GM19035 (cell line): ENCODE data around the gene FAM174C.
"Not testable (repeated sequence)": the region's sequence is repeated elsewhere in the genome, so short reads cannot be mapped to it uniquely, and the experiment has no call there.

ENCODE experiments used
- ATAC-seq: cut with Tn5 transposase; IDR thresholded peaks from one replicate; pipeline ENCODE4 v1.9.1; 2021; ENCODE audit not compliant: unreplicated experiment

FAM174C gene

DNA sequence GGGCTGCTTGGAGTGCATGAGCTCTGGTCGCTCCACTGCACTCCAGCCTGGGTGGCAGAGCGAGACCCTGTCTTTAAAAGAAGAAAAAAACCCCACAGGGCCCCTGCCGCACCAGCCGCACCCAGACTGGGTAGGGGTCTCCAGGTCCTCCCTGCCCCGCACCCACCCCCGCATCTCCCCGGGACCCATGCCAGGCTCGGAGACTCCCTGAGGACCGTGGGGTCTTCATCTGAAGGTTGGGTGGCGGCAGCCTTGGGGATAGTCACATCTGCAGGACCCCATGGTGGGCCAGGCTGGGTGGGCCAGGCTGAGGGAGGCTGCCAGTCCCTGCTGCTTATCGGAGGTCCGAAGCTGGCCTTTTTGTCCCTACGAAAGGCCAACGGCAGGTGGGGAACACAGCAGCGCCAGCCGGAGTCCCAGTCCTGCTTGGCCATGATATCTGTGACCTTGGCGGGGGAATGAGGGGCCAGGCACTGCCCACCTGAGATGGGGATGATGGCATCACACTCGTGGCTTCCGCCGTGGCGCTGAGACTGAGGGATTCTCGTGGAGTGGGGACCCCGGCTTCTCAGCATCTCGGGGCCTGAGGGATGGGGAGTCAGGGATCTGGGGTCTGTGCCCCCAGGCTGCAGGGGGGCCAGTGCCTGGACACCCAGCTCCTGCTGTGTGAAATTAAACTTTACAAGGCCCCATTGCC lies 21.4 kb downstream of the FAM174C start:
- no peak for ATAC-seq

DNA sequence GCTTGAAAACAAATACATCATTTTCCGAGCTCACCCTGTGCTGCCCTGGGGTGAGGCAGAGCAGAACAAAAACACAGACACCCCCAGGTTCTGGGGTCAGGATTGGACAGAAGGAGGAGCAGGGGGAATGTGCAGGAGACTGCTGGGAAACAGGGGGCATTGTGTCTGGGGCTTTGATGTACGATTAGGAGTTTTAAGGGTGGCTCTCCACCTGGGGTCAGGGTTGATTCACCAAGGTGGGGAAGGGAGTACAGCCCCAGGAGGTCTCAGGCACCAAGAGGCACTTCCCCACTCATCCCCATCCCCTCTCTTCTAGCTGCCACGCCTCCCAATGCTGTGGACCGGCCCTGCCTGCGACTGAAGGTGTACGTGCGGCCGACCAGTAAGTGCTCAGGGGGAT lies 22.9 kb downstream of the FAM174C start:
- no peak for ATAC-seq

DNA sequence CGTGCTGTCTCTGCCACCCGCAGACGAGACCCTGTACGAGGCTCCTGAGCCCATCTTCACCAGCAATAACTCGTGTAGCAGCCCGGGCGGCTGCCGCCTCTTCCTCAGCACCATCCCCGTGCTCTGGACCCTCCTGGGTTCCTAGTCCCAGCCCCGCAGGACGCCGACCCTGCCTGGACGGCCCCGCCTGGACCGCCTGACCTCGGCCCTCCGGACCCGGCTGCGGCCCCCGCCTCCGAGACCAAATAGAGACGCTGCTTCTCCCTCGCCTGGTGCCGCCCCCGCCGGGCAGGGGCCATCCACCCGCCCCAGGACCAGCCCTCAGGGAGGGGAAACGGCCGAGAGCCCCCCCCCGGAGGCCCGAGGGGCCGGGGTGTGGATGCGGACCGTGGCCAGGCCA lies 24.5 kb downstream of the FAM174C start:
- ATAC-seq: no peak

DNA sequence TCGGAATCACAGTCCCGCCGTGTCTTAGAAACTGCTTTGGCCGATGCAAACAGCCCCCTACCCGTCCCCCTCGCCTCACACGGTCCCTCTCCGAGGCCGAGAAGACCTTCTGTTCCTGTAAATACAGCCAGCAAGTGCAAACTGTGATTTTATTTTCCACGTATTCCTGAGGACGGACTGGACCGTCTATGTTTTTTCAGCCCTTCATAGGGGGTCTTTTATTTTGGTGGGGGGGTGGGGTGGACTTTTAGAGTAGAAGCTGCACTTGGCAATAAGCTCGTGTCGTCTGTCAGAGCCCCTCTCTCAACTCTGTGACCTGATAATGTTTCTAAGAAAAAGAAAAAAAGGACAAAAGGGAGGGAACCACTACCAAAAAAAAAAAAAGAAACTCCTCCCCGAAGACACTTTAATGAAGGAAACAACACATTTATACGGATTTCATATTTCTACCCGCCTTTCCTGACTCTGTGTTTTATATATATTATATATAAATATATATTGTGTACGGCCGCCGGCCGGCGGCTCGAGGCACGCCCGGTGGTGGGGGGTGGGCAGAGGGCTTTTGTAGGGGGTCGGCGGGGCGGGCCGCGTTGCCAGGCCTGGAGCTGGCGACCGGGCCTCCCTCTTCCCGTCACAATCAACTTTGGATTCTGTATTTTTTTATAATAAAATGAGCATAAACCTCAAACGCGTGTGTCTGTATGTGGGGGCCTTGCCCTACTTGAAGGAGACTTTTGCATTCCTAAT lies 25.6 kb downstream of the FAM174C start:
- no peak for ATAC-seq

DNA sequence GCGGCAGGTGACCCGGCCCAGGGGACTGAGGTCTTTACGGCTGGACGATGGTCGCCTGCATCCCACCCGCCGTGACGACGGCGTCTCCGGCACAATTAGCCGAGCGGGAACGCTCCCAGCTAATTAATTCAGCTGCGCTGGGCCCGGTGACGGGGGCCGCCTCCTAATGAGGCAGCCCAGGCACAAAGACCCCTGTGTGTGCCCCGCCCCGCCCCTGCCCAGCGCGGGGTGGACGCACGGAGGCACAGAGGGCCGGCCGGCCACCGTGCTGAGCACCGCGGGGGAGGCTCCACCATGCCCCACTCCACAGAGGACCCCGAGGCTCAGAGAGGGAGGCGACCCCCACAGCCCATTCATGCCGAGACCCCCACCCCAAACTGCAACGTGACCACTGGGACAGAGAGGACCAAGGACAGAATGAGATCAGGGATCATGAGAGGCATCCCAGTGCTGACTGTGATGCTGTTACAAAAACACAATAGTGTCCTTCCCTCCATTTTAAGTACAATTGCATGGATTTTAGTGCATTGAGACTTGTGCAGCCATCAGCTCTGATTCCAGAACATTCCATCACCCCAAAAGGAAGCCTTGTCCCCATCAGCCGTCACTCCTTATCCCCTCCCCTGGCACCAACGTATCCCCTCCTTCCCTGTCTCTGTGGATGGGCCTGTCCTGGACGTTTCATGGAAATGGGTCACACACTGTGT lies 27.4 kb downstream of the FAM174C start:
- no peak for ATAC-seq

DNA sequence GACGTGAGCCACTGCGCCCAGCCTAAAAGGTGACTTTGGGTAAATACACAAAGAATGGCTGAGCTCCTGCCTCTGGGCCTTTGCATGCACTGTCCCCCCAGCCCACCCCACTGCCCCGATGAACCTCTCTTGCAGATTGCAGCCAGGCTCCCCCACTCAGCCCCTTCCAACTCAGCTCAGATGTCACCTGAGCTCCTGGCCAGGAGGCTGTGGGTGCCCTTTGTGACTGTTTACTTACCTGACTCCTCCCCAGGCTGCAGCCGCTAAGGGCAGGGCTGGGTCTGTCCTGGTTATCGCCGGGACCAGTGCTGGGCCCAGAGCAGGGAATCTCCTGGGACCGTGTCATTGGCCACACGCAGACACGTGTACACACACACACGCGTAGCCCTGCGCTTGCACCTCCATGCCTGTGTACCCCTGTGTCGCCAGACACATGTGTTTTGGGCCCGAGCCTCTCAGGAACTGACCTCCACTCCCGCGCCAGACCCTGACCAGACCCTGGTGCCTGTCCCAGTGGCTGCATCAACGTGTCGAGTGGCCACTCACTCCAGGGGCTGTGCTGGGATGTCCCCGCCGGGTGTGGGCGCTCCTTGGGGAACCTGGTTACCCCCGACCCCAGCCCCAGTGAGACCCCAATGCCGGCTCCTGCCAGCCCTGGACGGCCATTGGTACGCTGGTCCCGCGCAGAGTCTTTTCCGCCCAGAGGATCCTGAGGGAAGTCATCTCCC lies 29.0 kb downstream of the FAM174C start:
- ATAC-seq: no peak

DNA sequence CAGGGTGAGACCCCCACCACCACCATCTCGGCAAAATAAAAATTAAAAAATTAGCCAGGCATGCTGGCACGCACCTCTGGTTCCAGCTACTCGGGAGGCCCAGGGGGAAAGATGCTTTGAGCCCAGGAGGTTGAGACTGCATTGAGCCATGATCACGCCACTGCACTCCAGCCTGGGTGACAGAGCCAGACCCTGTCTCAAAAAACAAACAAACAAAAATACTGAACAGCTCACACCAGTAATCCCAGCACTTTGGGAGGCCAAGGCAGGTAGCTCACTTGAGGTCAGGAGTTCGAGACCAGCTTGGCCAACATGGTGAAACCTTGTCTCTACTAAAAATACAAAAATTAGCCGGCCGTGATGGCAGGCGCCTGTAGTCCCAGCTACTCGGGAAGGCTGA lies 30.0 kb downstream of the FAM174C start:
- ATAC-seq: not testable (repeated sequence)

DNA sequence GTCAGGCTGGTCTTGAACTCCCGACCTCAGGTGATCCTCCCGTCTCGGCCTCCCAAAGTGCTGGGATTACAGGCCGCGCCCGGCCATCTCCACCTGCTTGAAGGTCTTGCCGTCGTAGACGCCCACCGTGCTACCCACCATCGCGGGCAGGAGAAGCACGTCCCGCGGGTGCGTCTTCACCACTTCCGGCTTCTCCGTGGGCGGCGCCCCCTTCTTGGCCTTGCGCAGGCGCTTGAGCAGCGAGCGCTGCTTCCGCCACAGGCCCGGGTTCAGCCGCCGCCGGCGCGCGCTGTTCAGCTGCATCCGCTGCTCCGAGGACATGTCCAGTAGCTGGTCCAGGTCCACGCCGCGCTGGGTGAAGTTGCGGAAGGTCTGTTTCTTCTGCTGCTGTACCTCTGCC lies 32.0 kb downstream of the FAM174C start:
- no peak for ATAC-seq

DNA sequence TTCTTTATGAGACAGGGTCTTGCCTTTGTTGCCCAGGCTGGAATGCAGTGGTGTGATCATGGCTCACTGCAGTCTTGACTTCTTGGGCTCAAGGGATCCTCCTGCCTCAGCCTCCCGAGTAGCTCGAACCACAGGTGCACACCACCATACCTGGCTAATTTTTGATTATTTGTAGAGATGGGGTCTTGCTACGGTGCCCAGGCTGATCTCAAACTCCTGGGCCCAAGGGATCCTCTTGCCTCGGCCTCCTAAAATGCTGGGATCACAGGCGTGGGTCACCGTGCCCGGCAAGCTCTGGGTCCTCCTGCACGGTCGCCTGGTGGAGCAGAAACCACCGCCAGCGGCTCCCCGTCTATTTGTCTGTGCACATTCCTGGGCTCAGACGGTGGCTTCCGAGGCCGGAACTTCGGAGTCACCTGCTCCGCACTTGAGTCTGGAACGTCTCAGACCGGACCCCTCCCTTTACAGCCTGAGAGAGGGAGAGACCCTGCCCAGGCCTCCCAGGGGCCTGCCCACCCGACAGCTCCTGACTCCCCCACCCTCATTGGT lies 32.5 kb downstream of the FAM174C start:
- ATAC-seq: no peak

DNA sequence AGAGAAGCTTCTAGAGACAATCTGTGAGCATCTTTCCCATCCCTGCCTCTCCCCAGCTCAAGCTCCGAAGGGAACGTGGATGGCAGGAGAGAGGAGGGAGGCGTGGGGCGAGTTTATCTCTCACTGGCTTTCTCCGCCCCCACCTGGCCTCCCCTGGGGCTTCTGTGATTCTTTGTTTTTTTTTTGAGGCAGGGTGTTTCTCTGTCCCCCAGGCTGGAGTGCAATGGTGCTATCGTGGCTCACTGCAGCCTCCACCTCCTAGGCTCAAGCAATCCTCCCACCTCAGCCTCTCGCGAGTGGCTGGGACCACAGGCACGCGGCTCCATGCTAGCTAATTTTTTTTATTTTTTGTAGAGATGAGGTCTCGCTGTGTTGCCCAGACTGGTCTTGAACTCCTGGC lies 33.4 kb downstream of the FAM174C start:
- no peak for ATAC-seq

DNA sequence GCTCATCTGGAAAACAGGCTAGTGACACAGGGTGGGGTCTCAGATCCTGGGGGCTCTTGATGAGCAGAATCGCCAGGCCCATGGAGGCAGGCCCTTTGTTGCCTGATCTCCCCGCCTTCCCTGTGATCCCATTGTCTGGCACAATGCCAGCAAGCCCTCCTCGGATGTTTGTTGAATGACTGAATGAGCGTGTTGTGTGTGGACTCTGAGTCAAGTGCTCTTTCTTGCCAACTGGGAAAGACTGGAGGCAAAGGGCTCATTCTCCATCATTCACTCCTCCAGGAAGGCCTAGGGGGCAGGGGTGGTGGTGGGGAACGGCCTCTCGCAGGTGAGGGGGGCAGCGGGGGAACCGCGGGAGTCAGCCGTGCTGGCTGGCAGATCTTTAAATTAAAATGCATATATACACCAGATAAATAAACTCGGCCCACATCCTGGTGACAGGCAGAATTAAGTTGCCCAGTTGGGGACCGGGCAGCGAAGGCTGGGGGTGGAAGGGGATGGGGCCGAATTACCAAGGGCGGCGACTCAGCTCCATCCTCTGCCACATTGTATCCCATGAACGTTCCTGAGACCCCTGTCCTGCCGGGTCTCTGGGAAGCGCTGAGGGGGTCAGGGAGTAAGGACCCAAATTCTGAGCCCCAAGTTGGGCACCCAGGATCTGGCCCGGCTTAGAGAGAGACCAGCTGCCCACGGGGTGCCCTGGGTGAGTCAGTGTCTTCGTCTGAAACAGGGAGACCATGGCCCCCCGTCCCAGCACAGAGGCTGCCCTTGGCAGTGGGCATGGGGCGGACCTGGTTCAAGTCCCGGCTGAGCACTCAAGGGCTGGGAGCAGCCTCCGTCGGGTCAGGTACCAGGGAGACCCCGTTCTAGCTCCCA lies 34.9 kb downstream of the FAM174C start:
- ATAC-seq: no peak

DNA sequence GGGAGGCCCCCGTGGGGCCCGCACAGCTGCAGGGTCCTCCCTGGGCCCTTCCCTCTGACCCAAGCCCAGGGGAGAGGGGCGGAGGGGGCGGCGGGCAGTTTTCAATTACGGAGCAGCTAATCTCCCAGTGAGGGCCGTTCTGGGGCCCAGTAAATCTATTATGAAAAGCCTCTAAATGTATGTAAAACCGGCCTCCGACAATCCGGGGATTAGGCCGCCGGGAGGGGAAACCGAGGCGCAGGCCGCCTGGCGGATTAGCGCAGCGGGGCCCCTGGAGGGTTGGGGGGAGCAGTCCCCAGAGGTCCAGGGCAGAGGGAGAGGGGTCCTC lies 35.5 kb downstream of the FAM174C start:
- no peak for ATAC-seq

DNA sequence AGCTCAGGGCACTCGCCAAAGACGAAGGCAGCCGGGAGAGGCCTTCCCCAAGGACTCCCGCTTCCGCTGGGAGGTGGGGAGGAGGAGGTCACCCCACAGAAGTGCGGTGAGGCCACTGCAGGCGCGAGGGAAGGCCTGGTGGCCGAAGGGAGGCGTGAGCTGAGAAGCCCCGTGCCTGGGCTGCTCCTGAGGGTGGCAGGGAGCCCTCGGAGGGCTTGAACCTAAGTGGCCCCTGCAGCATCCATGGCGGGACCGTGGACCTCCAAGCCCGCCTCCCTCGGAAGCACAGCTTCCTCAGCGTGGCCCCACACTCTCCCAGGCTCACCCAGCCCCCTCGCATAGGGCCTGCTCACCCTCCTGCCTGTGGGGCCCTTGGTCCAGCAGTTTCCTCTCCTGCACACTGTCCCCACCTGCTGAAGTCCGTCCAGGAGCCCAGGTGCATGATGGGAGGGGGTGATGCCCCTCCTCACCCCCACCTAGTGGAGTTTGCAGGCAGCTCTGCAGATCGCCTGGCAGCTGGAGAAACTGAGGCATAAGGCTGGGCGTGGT lies 36.3 kb downstream of the FAM174C start:
- no peak for ATAC-seq

DNA sequence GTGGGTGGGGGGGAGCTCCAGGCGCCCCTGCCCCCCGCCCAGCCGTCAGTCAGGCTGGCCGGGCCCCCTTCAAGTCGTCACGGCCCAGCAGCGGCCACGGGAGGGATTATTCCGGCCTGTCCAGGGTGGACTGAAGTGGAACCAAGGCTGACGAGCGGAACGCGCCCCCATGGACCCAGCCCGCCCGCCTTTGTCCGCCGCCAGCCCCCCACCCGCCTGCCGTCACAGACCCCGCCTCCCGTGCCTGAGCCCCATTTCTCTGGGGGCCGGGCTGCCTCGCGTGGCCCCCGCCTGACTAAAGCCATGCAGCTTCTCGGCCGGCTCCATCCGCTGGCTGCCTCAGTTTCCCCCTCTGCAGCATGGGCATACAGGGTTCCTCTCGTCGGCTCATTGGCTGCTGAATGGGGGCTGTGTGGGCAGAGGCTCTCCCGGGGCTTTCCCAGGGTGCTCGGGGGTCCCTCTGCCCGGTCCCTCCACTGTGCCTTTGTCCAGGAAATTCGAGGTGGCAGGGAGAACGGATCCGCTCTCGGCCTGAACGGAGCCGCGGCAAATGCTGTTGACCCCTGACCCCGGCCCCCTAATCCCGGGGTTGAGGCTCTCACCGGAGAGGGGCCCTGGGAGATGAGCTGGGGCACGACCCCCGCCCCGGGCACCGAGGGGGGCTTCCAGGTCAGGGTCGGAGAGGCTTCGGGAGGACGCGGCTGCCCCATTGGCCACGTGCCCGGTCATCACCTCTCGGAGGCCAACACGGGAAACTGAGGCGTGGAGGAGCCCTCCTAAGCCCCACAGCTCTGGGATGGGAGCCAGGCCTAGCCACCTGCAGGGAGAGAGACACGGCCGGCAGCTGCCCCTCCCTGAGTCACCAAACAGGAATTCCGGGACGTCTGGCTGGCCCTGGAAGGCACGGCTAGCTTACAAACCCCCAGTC lies 37.7 kb downstream of the FAM174C start:
- no peak for ATAC-seq

DNA sequence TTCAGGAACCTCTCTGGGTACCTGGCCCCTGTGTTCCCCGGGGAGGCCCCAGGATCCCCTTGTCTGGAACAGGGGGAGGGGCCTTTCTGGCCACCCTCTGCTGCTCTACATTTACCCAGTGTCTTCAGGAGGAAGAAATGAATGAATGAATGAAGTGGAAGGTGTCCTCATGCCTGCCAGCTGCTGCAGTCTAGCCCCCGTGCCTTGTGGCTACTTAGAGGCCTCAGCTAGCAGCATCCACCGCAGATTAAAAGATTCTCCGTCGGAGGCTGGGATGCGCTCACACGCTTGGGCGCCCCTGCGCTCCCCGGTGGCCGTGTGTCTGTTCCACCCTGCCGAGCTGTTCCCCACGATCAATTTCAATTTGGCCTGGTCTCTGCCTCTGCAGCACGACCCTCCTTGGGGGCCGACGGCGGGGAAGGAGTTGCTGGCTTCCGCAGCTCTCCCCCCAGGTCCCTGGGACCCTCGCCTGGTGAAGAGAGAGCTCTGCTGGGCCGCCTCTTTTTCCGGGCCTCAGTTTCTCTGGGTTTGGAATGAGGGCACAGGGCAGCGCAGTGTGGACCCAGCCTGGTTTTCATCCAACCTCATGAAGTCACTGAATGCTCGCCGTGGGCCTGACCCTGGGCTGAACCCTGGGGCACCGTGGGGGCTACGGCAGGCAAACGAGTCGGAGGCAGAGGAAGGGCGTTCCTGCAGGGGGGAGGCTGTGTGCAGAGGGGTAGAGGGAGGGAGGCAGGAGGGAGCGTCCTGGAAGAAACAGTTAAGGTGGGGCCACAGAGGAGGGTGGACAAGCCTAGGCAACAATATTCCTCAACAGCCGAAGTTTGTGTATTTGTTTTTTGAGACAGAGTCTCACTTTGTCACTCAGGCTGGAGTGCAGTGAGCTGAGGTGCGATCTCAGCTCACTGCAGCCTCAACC lies 38.6 kb downstream of the FAM174C start:
- no peak for ATAC-seq

DNA sequence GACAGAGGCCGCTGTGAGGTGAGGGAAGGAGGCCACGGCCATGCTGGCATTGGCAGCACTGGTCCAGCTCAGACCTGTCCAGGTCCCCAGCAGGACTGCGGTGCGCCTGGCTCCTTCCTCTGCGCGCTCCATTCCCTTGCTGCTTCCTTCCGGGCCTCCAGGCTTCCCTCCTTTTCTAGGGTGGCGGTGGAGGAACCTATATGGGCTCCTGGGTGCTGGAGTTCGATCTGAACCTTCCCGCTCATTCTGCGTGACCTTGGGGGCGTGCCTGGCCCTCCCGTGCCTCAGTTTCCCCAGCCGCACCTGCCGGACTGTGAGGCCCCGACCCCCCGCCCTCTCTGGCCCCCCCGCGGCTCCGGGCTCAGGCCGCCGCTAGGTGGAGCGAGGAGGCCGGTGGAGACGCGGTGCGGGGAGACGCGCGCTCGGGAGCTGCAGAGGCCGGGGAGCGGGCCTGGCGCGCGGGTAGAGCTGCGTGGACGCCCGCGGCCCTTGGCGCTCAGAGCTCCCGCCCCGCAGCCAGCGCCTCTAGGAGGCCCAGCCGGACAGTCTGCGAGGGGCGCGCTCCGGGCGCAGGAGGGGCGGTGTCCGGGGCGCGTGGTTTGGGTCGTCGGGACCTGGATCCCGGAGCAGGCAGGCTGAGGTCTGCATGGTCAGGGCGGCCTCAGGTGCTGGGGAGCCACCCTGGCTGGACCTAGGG lies 40.3 kb downstream of the FAM174C start:
- no peak for ATAC-seq

DNA sequence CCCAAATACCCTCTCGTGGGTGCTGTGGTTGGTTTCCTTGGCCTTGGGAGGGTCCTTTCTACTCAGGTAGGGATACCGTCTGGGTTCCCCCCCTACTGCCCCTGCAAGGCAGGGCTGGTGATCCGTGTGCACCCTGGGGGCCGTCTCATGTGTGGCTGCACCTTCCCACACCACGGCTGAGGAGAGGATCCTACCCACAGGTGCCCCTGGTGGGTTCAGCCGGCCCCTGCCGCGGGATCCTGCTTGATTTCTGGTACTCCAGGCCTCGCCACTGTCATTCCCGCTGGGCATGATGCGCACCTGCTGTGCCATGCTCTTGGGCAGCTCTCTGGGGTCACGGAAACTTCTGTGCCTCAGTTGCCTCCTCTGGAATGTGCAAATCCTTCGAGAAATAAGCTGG lies 41.1 kb downstream of the FAM174C start:
- no peak for ATAC-seq
